Vagina (tissue), 2 donors: ENCODE data around the gene TIMM17B. TPM values are rescaled to one million over a fixed set of nuclear protein-coding genes. Genes with fewer than 3 reads are reported as not detected.
"Not testable (repeated sequence)": the region's sequence is repeated elsewhere in the genome, so short reads cannot be mapped to it uniquely, and the experiment has no call there.

Source experiments
- DNase-seq, 2 donors: peaks; one replicate each; pipeline ENCODE4 v3.0.0-alpha.2; 2017; ENCODE audit errors: extremely low spot score in 2 of 2
- H3K27ac ChIP-seq: fragments of 200-600 bp; sonication (generic); one replicate; pipeline ENCODE4 v1.5.1; 2019
- H3K27me3 ChIP-seq: fragments of 200-600 bp; sonication (generic); one replicate; pipeline ENCODE4 v1.5.1; 2019
- H3K36me3 ChIP-seq, 2 donors: fragments of 200-600 bp; sonication (generic); one replicate each; pipeline ENCODE4 v1.5.1; 2017 to 2019
- H3K4me1 ChIP-seq: fragments of 200-600 bp; sonication (generic); one replicate; pipeline ENCODE4 v1.5.1; 2019
- H3K4me3 ChIP-seq, 2 donors: fragments of 200-600 bp; sonication (generic); 1 replicate in 1 of 2; 2 replicates in 1 of 2; pipeline ENCODE4 v1.5.1; 2016 to 2019
- H3K9me3 ChIP-seq: fragments of 200-600 bp; sonication (generic); one replicate; pipeline ENCODE4 v1.5.1; 2019
- POLR2A ChIP-seq, 2 donors: fragments of 450-650 bp; IDR thresholded peaks; one replicate each; pipeline ENCODE4 v1.6.1; 2017; ENCODE audit warnings: antibody characterized with exemption in 2 of 2, mild to moderate bottlenecking in 2 of 2, moderate library complexity in 2 of 2
- POLR2AphosphoS5 ChIP-seq, 2 donors: sonication (generic); formaldehyde crosslinking; IDR thresholded peaks; one replicate each; pipeline ENCODE4 v1.9.0; 2017; ENCODE audit warnings: antibody characterized with exemption in 2 of 2, mild to moderate bottlenecking in 2 of 2, low read depth in 1 of 2; ENCODE audit not compliant: insufficient read depth in 1 of 2
- intact Hi-C: fragments of 100-400 bp; cut with DNase I; formaldehyde crosslinking; loops from one replicate; pipeline ENCODE4 v1.15.1; 2023
- total RNA-seq: library from RNA; depleted of rRNA; stranded (reverse); fragments of >200 nt; gene quantifications from one replicate; pipeline ENCODE4 v1.2.3, GENCODE V29; 2016
- TF ChIP-seq, protein P1 (sequence below), 3 experiments: fragments of 450-650 bp in 2 of 3; fragments of 200-600 bp in 1 of 3; sonication (generic) in 1 of 3; IDR thresholded peaks; one replicate each; pipeline ENCODE4 v1.5.1; 2017 to 2019; ENCODE audit warnings: antibody characterized with exemption in 3 of 3, mild to moderate bottlenecking in 2 of 3, moderate library complexity in 2 of 3

The TIMM17B gene
- total RNA-seq, 1 donor from 2014 or later, result 43.5 TPM

DNA sequence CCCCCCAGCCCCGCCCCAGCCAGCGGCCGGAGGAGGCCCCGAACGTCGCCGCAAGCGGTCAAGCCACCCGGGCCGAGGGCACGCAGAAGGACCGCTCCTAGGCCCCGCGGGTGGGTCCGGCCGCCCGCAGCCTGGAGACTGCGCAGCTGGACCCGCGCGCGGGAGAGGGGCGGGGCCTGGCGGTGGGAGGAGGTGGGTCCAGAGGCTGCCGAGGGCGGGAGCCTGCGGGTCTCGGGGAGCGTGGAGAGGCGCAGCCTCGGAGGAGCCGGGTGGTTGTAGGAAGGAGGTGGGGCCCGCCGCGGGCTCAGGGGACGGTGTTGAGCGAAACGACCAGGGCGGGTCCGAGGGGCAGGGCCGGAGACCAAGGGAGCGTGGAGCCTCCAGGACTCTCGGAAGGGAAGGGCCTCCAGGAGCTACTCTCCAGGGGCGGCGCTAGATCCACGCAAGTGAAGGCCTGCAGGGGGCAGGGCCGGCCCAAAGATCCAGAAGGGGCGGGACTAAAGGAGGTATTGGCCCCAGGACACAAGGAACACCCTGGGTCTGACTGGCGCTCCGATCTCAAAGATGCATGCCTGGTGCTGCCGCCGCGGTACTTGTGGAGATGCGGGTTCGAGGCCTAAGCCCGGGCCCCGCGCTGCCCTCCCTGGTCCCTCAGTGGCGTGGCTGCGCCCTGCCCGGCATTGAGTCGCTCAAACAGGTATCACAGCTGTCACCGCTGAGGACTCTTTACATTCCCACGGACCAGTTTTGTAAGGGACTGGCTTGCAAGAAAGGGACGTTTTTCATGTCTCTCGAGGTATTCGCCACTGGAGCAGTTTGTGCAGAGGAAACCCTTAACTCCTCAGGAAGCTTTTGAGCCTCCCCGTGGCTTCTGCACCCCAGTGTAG is 5.9 kb downstream of the TIMM17B start:
- no peaks in the 10 kb centered on the region for H3K27me3 ChIP-seq
- peak overlapping the region; percentile 82 for H3K27ac ChIP-seq
- no peaks in the 10 kb centered on the region for H3K36me3 ChIP-seq
- intact Hi-C loops, result no loop called here
- peak overlapping the region; percentile 61 to 69 for H3K4me3 ChIP-seq
- DNase-seq, result no peak
- TF ChIP-seq, protein P1, sequence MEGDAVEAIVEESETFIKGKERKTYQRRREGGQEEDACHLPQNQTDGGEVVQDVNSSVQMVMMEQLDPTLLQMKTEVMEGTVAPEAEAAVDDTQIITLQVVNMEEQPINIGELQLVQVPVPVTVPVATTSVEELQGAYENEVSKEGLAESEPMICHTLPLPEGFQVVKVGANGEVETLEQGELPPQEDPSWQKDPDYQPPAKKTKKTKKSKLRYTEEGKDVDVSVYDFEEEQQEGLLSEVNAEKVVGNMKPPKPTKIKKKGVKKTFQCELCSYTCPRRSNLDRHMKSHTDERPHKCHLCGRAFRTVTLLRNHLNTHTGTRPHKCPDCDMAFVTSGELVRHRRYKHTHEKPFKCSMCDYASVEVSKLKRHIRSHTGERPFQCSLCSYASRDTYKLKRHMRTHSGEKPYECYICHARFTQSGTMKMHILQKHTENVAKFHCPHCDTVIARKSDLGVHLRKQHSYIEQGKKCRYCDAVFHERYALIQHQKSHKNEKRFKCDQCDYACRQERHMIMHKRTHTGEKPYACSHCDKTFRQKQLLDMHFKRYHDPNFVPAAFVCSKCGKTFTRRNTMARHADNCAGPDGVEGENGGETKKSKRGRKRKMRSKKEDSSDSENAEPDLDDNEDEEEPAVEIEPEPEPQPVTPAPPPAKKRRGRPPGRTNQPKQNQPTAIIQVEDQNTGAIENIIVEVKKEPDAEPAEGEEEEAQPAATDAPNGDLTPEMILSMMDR (IDR thresholded peaks at IDR 0.05), result peak in 2 of 3 experiments; percentile 16 to 32
- peak in 1 of 2 donors; percentile 63 for TF ChIP-seq POLR2AphosphoS5 (IDR thresholded peaks at IDR 0.05; ENCODE audit: insufficient read depth in 1 of 2, low read depth in 1 of 2)
- TF ChIP-seq POLR2A (IDR thresholded peaks at IDR 0.05), result peak in 1 of 2 donors; percentile 68
- no peaks in the 10 kb centered on the region for H3K9me3 ChIP-seq
- peaks cover 9% of the 10 kb centered on the region for H3K4me1 ChIP-seq

DNA sequence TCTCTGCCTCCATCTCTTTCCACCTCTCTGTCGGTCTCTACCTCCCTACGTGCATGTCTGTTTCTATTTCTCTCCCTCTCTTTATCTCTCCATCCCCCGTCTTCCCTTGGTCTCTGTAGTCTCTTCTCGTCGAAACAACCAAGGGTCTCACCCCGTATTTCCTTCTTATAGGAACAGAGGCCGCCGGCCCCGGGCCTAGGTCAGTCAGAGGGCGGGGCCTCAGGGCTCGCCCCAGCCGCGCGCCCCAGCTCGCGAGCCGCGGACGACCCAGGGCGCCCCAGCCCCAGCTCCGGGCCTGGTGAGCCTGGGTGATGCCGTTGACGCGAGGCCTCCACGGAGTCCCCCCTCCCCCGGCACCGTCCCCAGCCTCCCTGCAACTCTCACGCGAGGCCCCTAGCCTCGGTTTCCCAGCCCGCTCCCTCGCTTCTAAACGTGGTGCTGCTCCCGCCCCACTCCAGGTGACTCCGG is 6.6 kb downstream of the TIMM17B start:
- H3K9me3 ChIP-seq, result no peaks in the 10 kb centered on the region
- H3K27me3 ChIP-seq, result no peaks in the 10 kb centered on the region
- H3K4me1 ChIP-seq, result peaks cover 5% of the 10 kb centered on the region
- DNase-seq, result no peak
- no peaks in the 10 kb centered on the region for H3K36me3 ChIP-seq
- intact Hi-C loops, result no loop called here
- no peak for TF ChIP-seq POLR2A (IDR thresholded peaks at IDR 0.05)
- TF ChIP-seq, protein P1 (IDR thresholded peaks at IDR 0.05), result no peak
- TF ChIP-seq POLR2AphosphoS5 (IDR thresholded peaks at IDR 0.05; ENCODE audit: insufficient read depth in 1 of 2, low read depth in 1 of 2), result no peak
- peak overlapping the region; percentile 82 for H3K27ac ChIP-seq
- H3K4me3 ChIP-seq, result peak overlapping the region; percentile 61 to 69

DNA sequence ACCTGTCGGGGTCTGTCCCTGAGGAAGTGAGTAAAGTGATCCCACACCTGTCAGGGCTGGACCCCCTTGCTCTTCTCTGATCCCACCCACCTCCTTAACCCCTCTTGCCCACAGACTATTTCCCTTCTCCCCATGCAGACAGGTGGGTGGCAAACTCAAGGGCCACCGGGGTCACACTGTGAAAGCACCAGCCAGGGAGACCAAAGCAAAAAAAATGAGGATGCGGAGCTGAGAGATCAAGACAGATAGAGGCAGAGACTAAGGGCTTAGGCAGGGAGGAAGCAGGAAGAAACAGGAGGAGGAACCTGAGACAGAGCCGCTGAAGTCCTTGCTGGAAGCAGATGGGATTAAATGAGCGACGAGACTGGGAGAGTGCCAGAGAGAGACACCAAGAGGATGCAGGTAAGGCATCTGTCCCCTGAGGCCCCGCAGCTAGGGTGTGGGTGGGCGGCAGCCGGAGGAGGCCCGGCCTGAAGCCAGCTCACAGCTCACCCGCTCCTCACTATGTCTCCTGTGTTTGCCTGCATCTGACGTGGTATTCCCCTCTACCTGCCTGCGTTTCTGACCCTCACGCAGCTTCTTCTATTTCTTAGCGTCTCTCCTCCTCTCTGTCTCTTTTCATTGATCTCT is 7.2 kb downstream of the TIMM17B start:
- no peak for DNase-seq
- intact Hi-C loops, result no loop called here

DNA sequence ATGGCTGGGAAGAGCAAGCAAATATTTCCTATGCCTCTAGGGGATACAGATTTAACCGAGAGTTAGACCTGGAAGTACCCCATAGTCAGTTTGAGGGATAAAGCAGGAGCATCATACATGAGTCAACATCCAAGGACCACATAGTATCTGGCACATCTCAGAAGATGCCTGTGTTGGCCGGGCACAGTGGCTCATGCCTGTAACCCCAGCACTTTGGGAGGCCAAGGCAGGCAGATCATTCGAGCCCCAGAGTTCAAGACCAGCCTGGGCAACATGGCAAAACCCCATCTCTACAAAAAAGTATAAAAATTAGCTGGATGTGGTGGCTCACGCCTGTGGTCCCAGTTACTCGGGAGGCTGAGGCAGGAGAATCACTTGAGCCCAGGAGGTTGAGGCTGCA is 11.0 kb downstream of the TIMM17B start:
- not testable (repeated sequence) for H3K36me3 ChIP-seq, H3K4me1 ChIP-seq, DNase-seq

More for the DNA sequence above, 7.2 kb downstream of the TIMM17B start:
- H3K4me1 ChIP-seq, result peaks cover 5% of the 10 kb centered on the region
- peak overlapping the region; percentile 82 for H3K27ac ChIP-seq
- H3K27me3 ChIP-seq, result no peaks in the 10 kb centered on the region
- TF ChIP-seq, protein P1 (IDR thresholded peaks at IDR 0.05), result no peak
- TF ChIP-seq POLR2A (IDR thresholded peaks at IDR 0.05) (no peak), POLR2AphosphoS5 (IDR thresholded peaks at IDR 0.05; ENCODE audit: insufficient read depth in 1 of 2, low read depth in 1 of 2) (no peak)
- no peaks in the 10 kb centered on the region for H3K36me3 ChIP-seq
- H3K4me3 ChIP-seq, result peak overlapping the region; percentile 61 to 69
- no peaks in the 10 kb centered on the region for H3K9me3 ChIP-seq

DNA sequence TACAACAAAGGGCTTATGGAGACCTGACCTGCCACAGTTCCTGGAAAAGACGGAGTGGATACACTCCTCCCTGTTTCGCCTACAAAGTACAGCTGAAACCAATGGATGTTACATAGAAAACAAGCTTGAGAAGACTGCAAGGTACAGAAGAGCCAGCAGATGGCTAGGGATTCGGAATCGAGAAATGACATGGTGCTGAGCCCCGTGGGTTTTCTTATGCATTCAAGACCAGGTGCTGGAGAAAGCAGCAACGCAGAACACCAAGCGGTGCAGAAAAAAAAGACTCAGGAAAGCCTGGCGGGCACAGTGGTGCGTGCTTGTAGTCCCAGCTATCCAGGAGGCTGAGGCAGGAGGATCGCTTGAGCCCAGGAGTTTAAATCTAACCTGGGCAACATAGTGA is 13.8 kb downstream of the TIMM17B start:
- no peak for DNase-seq
- no peak overlapping the region for H3K4me3 ChIP-seq
- no peaks in the 10 kb centered on the region for H3K36me3 ChIP-seq
- no peaks in the 10 kb centered on the region for H3K4me1 ChIP-seq
- TF ChIP-seq POLR2AphosphoS5 (IDR thresholded peaks at IDR 0.05; ENCODE audit: insufficient read depth in 1 of 2, low read depth in 1 of 2) (no peak), POLR2A (IDR thresholded peaks at IDR 0.05) (no peak)
- TF ChIP-seq, protein P1 (IDR thresholded peaks at IDR 0.05), result no peak
- H3K9me3 ChIP-seq, result no peaks in the 10 kb centered on the region
- no peaks in the 10 kb centered on the region for H3K27me3 ChIP-seq
- H3K27ac ChIP-seq, result no peak overlapping the region
- intact Hi-C loops, result no loop called here

More for the DNA sequence above, 11.0 kb downstream of the TIMM17B start:
- H3K27me3 ChIP-seq, intact Hi-C loops, H3K27ac ChIP-seq, H3K9me3 ChIP-seq, H3K4me3 ChIP-seq: not testable (repeated sequence)

DNA sequence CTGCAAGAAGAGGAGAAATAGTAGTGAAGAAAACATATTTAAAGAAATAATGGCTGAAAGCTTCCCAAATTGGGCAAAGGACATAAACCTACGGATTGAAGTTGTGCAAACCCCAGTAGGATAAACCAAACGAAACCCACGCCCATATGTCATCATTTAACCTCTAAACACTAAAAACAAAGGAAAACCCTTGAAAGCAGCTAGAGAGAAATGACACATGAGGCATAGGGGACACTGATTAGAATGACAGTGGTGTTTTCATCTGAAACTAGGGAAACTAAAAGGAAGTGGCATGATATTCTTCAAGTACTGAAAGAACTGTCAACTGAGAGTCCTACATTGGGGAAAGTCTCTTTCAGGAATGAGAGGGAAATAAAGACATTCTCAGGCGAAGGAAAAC is 20.6 kb downstream of the TIMM17B start:
- H3K27me3 ChIP-seq, H3K27ac ChIP-seq, H3K4me1 ChIP-seq, H3K4me3 ChIP-seq, DNase-seq, H3K36me3 ChIP-seq, H3K9me3 ChIP-seq, intact Hi-C loops: not testable (repeated sequence)

DNA sequence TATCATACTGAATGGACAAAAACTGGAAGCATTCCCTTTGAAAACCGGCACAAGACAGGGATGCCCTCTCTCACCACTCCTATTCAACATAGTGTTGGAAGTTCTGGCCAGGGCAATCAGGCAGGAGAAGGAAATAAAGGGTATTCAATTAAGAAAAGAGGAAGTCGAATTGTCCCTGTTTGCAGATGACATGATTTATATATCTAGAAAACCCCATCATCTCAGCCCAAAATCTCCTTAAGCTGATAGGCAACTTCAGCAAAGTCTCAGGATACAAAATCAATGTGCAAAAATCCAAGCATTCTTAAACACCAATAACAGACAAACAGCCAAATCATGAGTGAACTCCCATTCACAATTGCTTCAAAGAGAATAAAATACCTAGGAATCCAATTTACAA is 25.6 kb downstream of the TIMM17B start:
- H3K9me3 ChIP-seq, intact Hi-C loops, H3K27me3 ChIP-seq, H3K27ac ChIP-seq, H3K4me1 ChIP-seq, H3K36me3 ChIP-seq, H3K4me3 ChIP-seq, DNase-seq: not testable (repeated sequence)
